ENCODE results near the gene OVAAL. TPM values are rescaled to one million over a fixed set of nuclear protein-coding genes. Genes with fewer than 3 reads are reported as not detected.

OVAAL gene
- total RNA-seq, 1 donor from 2014 or later, result not detected

- no peaks in the 10 kb centered on the region for H3K27me3 Mint-ChIP-seq (ENCODE audit: low read depth, unreplicated experiment)
- no peak for DNase-seq (ENCODE audit: low read depth)
- no peak overlapping the region for H3K27ac ChIP-seq (ENCODE audit: low read depth, low read length)
- peaks cover 15% of the 10 kb centered on the region for H3K4me1 ChIP-seq (ENCODE audit: insufficient read depth, low read length)
- H3K27me3 ChIP-seq (ENCODE audit: insufficient read depth, low read length), result no peaks in the 10 kb centered on the region
- no peaks in the 10 kb centered on the region for H3K9me3 ChIP-seq (ENCODE audit: insufficient read depth, low read depth, low read length)
- H4K20me1 ChIP-seq (ENCODE audit: insufficient read depth, low read length), result no peaks in the 10 kb centered on the region
- H3K9ac ChIP-seq (ENCODE audit: low read length), result no peak overlapping the region
- peaks cover 17% of the 10 kb centered on the region for H3K4me1 Mint-ChIP-seq (ENCODE audit: low read depth, unreplicated experiment)
- no peak for FAIRE-seq
- H3K36me3 ChIP-seq (ENCODE audit: insufficient read depth, low read length), result no peaks in the 10 kb centered on the region
- H3K36me3 Mint-ChIP-seq (ENCODE audit: low read depth, unreplicated experiment), result no peaks in the 10 kb centered on the region
- no peak overlapping the region for H3K4me3 ChIP-seq (ENCODE audit: insufficient read depth, low read depth, low read length)
- H3K4me2 ChIP-seq (ENCODE audit: low read length), result no peak overlapping the region
- H2AFZ ChIP-seq (ENCODE audit: low read depth, low read length), result no peak overlapping the region
- no peak overlapping the region for H3K4me3 Mint-ChIP-seq (ENCODE audit: unreplicated experiment)
- H3K79me2 ChIP-seq (ENCODE audit: insufficient read depth, low read length), result no peaks in the 10 kb centered on the region
- no peaks in the 10 kb centered on the region for H3K9me3 Mint-ChIP-seq (ENCODE audit: unreplicated experiment)
- TF ChIP-seq CTCF (IDR thresholded peaks at IDR 0.05; ENCODE audit: insufficient read depth, low read depth, low read length) (no peak), EZH2 (IDR thresholded peaks at IDR 0.05; ENCODE audit: insufficient read depth, low read length) (no peak)
- H3K27ac Mint-ChIP-seq (ENCODE audit: unreplicated experiment), result no peak overlapping the region
Measured at GRCh38 chr1:180566026-180566425, 7.3 kb downstream of the OVAAL start.

GRCh38 chr1:180566495-180566894 is 7.7 kb downstream of the OVAAL start:
- no peaks in the 10 kb centered on the region for H3K79me2 ChIP-seq (ENCODE audit: insufficient read depth, low read length)
- Mint-ChIP-seq H3K27me3 (ENCODE audit: low read depth, unreplicated experiment) (no peaks in the 10 kb centered on the region), H3K4me1 (ENCODE audit: low read depth, unreplicated experiment) (peaks cover 17% of the 10 kb centered on the region), H3K4me3 (ENCODE audit: unreplicated experiment) (no peak overlapping the region), H3K36me3 (ENCODE audit: low read depth, unreplicated experiment) (no peaks in the 10 kb centered on the region), H3K27ac (ENCODE audit: unreplicated experiment) (no peak overlapping the region), H3K9me3 (ENCODE audit: unreplicated experiment) (no peaks in the 10 kb centered on the region)
- H3K4me3 ChIP-seq (ENCODE audit: insufficient read depth, low read depth, low read length), result no peak overlapping the region
- no peak overlapping the region for H3K4me2 ChIP-seq (ENCODE audit: low read length)
- H3K27ac ChIP-seq (ENCODE audit: low read depth, low read length), result no peak overlapping the region
- no peaks in the 10 kb centered on the region for H3K27me3 ChIP-seq (ENCODE audit: insufficient read depth, low read length)
- no peak for TF ChIP-seq CTCF (IDR thresholded peaks at IDR 0.05; ENCODE audit: insufficient read depth, low read depth, low read length)
- no peak for TF ChIP-seq EZH2 (IDR thresholded peaks at IDR 0.05; ENCODE audit: insufficient read depth, low read length)
- H2AFZ ChIP-seq (ENCODE audit: low read depth, low read length), result no peak overlapping the region
- no peak overlapping the region for H3K9ac ChIP-seq (ENCODE audit: low read length)
- no peaks in the 10 kb centered on the region for H3K36me3 ChIP-seq (ENCODE audit: insufficient read depth, low read length)
- H3K4me1 ChIP-seq (ENCODE audit: insufficient read depth, low read length), result peaks cover 16% of the 10 kb centered on the region
- no peaks in the 10 kb centered on the region for H4K20me1 ChIP-seq (ENCODE audit: insufficient read depth, low read length)
- no peaks in the 10 kb centered on the region for H3K9me3 ChIP-seq (ENCODE audit: insufficient read depth, low read depth, low read length)
- FAIRE-seq, result no peak
- DNase-seq (ENCODE audit: low read depth), result no peak

GRCh38 chr1:180567654-180568053 is 8.9 kb downstream of the OVAAL start:
- DNase-seq (ENCODE audit: low read depth), result no peak
- no peaks in the 10 kb centered on the region for H3K79me2 ChIP-seq (ENCODE audit: insufficient read depth, low read length)
- H3K36me3 ChIP-seq (ENCODE audit: insufficient read depth, low read length), result no peaks in the 10 kb centered on the region
- no peak overlapping the region for H3K9ac ChIP-seq (ENCODE audit: low read length)
- H3K27ac ChIP-seq (ENCODE audit: low read depth, low read length), result no peak overlapping the region
- no peaks in the 10 kb centered on the region for H3K27me3 ChIP-seq (ENCODE audit: insufficient read depth, low read length)
- H3K9me3 Mint-ChIP-seq (ENCODE audit: unreplicated experiment), result peaks cover 2% of the 10 kb centered on the region
- no peaks in the 10 kb centered on the region for H3K9me3 ChIP-seq (ENCODE audit: insufficient read depth, low read depth, low read length)
- no peak for FAIRE-seq
- no peaks in the 10 kb centered on the region for H4K20me1 ChIP-seq (ENCODE audit: insufficient read depth, low read length)
- TF ChIP-seq EZH2 (IDR thresholded peaks at IDR 0.05; ENCODE audit: insufficient read depth, low read length) (no peak), CTCF (IDR thresholded peaks at IDR 0.05; ENCODE audit: insufficient read depth, low read depth, low read length) (no peak)
- H3K4me1 Mint-ChIP-seq (ENCODE audit: low read depth, unreplicated experiment), result peaks cover 25% of the 10 kb centered on the region
- H3K4me3 Mint-ChIP-seq (ENCODE audit: unreplicated experiment), result no peak overlapping the region
- no peak overlapping the region for H3K4me2 ChIP-seq (ENCODE audit: low read length)
- H2AFZ ChIP-seq (ENCODE audit: low read depth, low read length), result no peak overlapping the region
- H3K4me3 ChIP-seq (ENCODE audit: insufficient read depth, low read depth, low read length), result no peak overlapping the region
- H3K27ac Mint-ChIP-seq (ENCODE audit: unreplicated experiment), result no peak overlapping the region
- H3K36me3 Mint-ChIP-seq (ENCODE audit: low read depth, unreplicated experiment), result no peaks in the 10 kb centered on the region
- peaks cover 18% of the 10 kb centered on the region for H3K4me1 ChIP-seq (ENCODE audit: insufficient read depth, low read length)
- no peaks in the 10 kb centered on the region for H3K27me3 Mint-ChIP-seq (ENCODE audit: low read depth, unreplicated experiment)

Measured in astrocyte (in vitro differentiated cells and primary cell).